Retina (tissue), 1 donor: ENCODE results near the gene SPATA20.
A peak's percentile ranks its signal among the peaks of the same experiment; 100 is the strongest.

Experiments
- DNase-seq: peaks from one replicate; pipeline ENCODE4 v3.0.0-alpha.2; 2016

The SPATA20 gene

DNA sequence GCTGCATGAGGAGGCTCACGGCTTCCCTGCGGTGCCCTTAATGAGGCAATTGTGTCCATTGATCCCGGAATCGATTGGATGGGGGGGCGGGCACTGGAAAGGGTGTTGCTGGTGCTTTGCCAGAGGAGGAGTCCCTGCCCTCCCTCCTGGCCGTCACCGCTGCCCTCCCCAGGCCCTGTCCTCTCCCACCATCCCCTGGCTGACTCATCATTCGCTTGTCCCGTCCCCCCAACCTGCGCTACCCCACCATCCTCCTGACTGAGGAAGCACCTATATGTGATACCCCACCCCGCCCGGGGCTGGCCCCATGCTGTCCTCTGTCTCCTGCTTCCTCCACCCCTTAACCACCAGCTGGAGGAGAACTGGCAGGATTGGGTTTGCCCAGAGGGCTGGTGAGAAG is 34.3 kb downstream of the SPATA20 start:
- no peak for DNase-seq

DNA sequence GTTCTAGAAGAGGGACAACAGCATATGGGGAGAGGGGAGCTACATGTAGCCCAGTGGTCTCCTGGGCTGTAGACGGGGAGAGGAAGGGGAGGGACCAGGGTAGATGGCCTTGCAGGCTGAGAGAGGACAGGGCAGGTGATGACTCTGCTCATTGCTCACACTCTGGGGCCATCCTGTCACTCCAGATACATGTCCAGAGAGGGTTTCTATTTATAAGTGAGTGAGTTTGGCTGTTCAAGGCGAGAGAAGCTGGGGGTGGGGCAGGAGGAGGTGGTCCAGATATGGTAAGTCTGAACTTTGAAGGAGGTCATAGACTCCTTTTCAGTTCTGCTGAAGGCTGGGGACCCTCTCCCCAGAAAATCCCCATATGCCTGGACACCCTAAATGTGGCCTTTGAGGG is 35.8 kb downstream of the SPATA20 start:
- no peak for DNase-seq

DNA sequence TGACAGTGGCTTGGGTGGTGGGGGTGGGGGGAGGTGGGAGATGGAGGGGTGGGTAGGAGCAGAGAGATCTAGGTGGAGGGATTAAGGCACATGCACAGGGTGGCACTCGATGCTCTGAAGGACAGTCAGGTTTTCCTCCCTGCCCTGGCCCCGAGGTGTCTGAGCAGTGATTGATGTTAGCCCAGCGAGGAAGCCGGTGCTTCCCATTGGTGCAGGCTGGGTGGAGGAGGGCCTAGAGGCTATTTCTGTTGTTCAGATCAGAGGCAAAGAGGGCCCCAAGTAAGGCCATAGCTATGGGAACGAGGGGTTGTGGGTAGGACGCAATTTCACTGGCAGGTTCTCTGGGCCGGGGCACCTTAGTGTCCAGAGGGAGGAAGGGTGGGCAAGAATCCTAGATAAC is 36.7 kb downstream of the SPATA20 start:
- DNase-seq, result no peak

DNA sequence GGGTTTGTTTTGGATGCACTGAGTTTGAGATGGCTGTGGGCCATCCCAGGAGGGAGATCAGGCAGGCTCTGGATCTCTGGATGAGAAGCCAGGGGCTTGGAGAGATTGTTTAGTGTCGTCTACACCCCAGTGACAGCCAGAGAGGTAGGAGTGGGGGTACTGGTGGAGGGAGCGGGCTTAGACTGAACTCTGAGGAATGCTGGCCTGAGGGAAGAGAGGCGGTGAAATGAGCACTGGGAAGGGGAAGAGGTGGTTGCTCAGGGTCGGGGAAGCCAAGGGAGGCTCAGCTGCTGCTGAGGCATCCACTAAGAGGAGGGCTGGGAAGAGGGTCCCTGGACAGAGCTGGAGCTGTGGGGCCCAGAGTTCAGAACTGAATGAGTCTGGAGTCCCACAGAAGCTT is 37.1 kb downstream of the SPATA20 start:
- DNase-seq, result no peak

DNA sequence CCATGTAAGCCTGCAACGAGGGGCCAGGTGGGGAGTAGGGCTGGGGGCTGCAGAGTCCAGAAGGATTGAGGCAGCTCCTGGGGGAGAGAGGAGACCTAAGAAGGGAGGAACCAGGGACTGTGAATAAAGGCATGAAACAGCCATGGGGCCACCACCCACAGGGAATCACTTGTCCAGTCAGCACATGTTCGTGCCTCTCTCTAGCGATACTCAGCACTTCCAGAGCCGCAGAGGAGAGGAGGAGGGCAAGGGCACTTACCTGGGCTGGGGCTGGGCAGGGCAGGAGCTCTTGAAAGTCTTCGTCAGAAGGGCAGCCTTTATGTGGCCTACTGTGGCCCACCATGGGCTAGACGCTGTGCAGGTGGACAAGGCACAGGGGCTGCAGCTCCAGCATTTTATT is 37.8 kb downstream of the SPATA20 start:
- DNase-seq, result no peak

DNA sequence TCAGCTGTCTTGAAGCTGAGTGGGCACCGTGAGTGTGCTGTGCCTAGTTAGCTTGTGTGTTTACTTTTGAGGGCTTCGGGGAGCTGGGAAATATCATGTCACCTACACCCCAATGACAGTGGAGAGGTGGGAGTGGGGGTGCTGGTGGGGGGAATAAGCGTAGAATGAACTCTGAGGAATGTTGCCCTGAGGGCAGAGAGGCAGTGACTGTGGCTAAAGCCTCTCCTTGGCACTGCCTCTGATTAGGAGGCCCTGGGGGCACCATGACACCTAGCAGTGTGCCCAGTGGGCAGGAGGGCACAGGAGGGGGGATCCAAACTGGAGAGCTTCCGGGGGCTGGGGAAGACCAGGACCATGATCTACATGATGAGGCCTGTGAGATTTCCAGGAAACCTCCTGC is 38.4 kb downstream of the SPATA20 start:
- no peak for DNase-seq

DNA sequence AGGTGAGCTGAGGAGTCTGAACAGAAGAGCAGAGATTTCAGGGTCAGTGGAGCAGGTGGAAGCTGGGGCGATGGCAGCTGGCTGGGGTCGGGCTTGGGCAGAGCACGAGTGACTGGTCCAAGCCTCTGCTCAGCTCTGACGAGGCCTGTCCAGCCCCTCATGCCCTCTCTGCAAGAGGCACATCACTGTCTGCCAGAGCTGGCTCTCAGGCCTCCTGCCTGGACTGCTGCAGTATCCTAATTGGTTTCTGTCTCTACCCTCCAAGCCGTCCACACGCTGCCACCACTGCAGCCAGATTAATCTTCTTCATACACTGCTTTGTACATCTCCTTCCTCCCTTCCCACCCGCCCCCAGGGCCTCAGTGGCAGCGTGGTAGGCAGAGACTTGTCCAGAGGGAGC is 38.9 kb downstream of the SPATA20 start:
- no peak for DNase-seq

DNA sequence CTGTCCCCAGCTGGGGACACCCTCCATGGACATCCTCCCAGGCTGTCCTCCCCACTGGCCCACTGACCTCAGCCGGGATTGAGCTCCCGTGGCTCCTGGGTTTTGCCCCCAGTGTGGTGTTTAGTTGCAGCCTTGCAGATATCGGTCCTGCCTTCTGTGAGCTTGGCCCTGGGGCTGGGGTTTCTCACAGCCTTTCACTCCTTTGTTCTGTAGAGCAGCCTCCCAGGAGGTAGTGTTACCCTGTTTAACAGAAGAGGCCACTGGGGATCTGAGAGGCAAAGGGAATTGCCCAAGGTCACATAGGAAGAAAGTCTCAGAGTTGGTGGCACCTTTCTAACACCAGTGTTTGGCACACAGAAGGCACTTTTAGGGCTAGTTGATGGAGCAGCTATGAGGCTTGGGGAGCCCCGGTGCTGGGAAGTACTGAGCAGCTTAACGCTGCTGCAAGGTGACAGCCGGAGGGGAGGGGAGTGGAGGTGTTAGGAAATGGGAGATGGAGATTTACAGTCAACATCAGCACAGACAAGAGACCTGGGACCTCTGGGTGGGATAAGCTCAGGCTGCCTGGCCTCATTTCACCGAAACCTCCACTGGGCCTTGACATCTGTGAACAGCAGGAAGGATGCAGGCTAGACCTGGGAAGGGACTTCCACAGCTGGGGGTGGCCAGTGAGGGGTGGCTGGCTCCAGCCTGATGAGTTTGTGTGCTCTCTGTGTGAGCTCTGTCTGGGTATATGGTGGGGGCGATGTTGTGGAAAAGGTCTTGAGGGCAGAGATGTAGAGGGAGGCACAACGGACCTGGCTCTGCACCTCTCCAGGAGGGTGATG is 39.7 kb downstream of the SPATA20 start:
- no peak for DNase-seq

DNA sequence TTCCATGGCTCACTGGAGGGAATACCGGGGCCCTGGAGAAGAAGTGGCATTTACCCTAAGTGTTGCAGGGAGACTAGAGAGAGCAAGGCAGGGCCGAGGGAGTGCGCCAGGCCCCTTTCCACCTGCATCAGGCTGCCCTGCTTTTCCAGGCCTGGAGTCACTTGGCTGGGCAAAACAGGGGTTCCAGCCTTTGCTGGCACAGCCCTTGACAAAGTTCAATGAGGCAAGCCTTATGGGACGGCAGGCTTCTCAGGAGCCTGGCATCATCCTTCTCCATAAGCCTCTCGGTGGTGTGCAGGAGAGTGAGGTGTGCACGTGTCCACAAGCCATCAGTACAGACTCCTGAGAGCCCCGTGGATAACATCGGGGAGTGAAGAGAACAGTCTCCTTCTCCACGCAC is 40.6 kb downstream of the SPATA20 start:
- no peak for DNase-seq

DNA sequence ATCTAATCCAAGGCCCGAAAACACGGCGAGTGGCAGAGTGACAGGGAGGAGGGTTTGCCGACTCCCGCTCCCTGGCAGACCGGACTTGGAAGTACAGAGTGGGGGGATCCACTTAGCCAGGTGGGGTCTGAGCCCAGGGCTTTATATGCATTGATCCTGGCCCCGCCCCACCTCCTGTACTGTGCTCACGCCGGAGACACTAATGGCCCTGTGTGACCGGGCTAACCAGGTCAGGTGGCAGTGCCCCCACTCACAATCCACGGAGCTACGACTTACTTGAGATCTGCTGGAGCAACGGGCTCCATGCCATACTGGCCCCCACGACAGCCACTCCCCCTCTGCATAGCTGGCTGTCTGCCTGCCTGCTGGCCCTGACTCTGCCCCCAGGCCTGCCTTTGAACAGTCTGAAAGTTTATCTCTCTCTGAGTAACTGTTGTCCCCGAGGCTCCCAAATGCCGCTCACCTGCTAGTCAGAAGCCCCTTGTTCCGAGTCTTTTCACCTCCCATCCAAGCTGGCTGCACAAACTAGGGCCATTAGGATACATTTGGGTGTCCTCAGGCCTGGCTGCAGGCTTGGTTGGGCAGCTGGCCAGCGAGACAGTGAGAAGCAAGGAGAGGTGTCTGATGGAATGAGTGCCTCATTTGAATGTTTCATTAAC is 41.5 kb downstream of the SPATA20 start:
- no peak for DNase-seq

DNA sequence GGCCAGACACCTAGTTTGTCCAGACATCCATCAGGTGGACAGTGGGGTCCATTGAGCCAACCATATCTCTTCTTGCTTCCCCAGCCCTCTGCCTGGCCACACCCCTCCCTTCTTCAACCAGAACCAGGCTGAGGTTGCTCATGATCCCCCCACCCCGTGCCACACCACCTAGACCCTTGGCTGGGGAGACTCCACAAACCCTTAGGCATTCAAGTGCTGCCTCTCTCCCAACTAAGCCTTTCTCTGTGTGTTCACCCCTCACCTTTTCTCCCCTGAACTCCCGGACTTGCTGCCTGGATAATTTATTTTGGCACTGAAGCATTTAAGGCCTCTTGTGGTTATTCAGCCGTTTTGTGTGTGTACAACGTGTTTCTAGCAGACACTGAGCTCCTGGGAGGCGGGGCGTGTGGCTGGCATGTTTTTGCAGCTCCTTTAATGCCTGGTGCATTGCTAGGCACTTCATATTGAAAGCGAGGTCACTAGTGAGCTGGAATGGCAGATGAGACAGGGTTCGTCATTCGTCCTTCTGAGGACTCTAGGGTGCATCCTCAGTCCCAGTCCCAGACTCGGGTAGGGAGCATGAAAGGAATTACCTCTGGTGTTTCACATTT is 42.2 kb downstream of the SPATA20 start:
- DNase-seq, result no peak

DNA sequence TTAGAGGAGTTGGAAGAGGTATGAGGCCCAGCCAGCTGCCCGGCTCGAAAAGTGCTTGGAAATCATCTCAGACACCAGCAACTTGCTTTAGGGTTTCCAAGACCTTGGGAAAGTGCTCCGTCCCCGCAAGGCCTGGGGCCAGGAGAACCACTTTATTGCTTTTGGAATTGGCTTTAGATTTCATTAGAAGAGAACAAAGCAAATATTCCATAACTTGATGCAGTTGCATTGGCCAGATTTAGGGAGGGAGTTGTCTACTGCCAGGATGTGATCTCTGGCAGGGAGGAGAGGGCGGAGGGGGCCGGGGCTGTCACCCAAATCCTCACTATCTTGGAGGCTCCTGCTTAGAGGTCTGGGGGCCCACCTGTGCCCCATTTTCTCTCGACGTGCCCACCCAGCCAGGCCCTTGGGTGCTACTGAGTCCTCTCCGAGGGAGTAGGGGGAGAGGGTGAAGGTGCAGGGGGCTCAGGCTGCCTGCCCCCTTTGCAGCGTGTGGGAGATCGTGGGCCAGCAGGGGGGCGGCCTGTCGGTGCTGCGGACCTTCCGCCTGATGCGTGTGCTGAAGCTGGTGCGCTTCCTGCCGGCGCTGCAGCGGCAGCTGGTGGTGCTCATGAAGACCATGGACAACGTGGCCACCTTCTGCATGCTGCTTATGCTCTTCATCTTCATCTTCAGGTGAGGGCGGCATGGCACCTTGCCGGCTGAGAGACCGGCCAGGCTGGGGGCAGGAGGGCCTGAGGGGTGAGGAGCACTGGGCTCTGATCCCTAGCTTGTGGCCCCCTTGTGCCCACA is 44.2 kb downstream of the SPATA20 start:
- DNase-seq, result no peak

DNA sequence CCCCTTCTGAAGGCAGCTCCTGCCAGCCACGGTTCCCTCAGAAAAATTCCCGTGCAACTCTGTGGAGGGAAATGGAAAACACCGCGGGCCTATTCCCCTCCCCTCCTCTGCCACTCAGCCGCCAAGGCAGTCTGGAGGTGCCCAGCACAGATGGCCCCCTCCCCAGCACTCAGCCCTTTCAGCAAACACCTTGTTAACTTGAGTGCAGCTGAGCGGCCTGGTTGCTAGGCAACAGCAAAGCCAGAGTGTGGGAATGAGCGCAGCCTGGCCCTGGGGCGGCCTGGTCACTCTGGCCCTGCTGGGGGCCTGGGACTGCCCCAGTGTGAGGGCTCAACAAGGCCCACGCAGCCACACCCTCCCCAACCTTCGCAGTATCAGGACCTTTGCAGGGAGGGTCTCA is 46.3 kb downstream of the SPATA20 start:
- peak; percentile 90 for DNase-seq

DNA sequence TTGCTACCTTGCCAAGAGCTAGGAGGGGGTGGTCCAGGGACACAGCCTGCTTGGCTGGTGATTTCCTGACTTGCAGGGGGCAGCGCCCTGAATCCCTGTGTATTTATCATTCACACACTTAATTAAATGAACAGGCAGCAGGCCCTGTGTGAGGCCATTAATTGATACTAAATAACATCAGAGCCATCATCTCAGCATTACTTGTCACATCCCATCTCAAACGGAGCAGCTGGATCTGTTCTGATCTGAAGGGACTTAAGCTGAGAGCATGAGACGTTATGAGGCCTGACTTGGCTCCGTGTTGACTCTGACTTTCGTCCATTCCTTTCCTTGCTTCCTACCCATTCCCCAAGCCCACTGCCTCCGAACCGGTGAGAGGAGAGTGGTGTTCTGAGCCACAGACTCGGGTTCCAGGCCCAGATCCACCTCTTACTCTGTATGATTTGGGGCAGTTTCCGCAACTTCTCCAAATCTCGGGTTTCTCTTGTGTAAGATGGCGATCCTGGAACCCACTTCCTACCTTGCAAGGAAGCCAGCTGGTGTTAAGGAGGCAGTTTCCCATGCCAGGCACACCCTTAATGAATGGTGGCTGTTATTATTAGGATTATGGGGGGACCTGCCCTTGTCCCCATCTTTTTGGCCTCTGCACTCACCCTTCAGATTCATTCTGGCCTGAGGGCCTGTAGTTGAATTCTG is 47.3 kb downstream of the SPATA20 start:
- peak; percentile 70 for DNase-seq

DNA sequence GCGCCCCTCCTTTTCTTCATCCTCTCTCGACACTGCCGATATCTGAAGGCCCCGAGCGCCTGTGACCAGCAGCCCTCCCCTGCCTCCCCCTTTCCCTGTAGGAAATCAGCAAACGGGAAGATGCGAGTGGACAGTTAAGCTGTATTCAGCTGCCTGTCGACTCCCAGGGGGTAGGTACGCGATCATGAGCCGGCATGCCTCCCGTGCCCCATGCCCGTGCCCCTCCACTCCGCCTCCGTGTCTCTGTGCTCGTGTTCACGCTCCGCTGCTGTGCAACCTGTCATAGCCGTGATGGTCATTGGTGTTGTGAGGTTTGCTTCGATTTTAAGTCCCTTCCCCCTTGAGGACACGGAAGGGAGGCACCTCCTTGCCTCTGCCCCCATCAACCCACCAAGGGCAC is 47.9 kb downstream of the SPATA20 start:
- DNase-seq, result peak; percentile 77

DNA sequence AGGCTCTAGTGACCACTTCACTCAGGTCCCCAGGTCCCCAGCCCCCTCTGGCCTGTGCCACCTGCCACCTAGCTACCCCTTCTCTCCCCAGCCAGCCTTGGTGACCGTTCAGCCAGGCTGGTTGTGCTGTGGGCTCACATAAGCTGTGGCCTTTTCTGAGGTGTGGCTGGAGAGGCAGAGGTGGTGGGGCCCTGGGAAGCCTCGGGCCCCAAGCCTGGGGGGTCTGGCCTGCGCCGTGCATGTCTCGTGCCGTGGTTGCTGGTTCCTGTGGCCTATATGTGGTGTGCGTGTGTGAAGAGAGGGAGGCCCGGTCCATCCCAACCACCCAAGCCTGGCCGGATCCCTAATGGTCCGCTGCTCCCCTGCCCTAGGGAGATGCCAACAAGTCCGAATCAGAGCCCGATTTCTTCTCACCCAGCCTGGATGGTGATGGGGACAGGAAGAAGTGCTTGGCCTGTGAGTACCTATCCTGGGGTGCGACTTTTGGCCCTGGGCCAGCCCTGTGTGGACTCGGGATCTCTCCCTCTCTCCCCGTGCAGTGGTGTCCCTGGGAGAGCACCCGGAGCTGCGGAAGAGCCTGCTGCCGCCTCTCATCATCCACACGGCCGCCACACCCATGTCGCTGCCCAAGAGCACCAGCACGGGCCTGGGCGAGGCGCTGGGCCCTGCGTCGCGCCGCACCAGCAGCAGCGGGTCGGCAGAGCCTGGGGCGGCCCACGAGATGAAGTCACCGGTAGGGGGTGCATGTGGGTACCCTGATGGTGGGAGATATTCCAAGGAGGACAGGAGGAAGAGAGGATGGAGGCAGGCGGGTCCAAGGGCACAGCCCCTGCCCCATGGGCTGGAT is 49.4 kb downstream of the SPATA20 start:
- DNase-seq, result no peak

DNA sequence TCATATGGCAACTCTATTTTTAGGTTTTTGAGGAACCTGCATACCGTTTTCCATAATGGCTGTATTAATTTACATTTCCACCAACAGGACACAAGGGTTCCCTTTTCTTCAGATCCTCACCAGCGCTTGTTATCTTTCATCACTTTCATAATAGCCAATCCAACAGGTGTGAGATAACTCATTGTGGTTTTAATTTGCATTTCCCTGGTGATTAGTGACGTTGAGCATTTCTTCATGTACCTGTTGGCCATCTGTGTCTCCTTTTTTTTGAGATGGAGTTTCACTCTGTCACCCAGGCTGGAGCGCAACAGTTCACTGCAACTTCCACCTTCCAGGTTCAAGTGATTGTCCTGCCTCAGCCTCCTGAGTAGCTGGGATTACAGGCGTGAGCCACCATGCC is 51.5 kb downstream of the SPATA20 start:
- no peak for DNase-seq

DNA sequence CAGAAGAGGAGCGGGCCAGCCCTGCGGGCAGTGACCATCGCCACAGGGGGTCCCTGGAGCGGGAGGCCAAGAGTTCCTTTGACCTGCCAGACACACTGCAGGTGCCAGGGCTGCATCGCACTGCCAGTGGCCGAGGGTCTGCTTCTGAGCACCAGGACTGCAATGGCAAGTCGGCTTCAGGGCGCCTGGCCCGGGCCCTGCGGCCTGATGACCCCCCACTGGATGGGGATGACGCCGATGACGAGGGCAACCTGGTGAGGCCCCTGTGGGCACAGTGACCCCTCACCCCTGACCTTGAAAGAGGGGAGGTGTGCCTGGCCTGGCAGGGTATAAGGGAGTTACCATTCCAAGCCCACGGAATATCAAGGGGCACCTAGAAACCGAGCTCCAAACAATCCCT is 52.6 kb downstream of the SPATA20 start:
- DNase-seq, result no peak

DNA sequence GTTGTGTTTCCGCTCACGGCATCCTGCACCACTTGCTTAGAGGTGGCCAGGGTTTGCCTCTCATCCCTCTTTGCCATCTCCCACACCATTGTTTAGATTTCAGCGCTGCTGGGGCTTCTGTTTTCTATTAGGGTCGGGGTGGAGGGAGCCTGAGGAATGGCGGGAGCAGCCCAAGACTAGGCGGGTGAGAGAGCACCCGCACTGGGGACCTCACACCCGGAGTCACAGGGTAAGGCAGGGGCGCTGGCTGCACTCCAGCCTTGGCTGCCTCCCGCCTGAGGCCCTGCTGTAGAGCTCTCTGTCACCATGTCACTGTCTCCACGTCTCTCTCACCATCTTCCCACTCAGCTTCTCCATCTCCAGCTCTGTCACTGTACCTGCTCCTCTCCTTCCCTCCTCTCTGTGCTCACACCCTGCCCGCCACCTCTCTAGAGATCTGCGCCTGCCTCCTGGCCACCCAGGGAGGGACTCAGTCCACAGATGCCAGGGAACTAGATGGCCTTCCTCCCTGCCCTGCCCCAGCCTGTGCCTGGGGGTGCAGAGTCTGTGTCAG is 54.9 kb downstream of the SPATA20 start:
- DNase-seq, result no peak

DNA sequence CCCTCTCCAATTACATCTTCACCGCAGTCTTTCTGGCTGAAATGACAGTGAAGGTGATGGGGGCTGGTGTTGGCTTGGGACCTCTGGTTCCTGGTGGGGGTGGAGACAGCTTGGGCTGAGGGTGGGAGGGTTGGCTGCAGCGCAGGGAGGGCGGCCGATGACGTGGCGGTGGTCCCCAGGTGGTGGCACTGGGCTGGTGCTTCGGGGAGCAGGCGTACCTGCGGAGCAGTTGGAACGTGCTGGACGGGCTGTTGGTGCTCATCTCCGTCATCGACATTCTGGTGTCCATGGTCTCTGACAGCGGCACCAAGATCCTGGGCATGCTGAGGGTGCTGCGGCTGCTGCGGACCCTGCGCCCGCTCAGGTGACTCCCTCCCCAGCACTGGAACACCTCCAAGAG is 55.9 kb downstream of the SPATA20 start:
- no peak for DNase-seq

DNA sequence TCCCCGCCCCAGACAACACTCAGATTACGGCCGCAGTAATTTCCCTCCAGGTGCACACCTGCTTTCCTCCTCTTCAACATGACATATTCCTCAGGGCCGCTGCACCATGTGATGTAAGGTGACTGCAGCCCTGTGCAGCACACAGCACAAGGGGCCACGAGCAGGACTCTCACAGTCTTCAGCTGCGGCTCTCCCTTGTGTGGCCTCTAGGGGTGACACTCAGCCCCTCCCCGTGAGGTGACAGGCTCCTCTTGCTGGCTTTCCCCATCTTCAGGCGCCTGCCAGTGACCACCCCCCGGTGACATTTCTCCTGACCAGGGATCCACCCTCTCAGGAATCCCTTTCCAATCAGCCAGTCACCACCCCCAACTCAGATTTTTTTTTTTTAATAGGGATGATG is 56.4 kb downstream of the SPATA20 start:
- DNase-seq, result no peak

DNA sequence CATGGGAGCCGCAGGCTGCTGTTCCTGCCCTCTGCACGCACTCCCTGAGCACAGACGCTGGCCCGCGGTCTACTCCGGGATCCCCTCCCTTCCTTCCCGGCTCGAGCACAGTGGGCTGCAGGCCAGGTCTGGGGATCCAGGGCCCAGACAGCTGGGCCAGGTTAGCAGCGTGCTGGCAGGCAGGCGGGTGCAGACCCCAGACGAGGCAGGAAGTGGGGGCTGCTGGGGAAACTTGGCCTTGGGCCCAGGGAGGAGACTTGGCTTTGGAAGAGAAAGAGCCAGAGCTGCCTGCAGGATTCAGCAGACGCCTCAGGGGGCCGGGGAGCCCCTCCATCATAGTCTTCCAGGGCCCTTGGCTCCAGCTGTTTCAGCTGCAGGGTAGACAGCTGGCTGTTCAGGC is 57.5 kb downstream of the SPATA20 start:
- DNase-seq, result peak; percentile 45
